ENCODE results near the gene GLIPR1. TPM values are rescaled to one million over a fixed set of nuclear protein-coding genes. Genes with fewer than 3 reads are reported as not detected.
A peak's percentile ranks its signal among the peaks of the same experiment; 100 is the strongest.

The GLIPR1 gene
- total RNA-seq, 1 experiment from 2014 or later = 36.4 TPM

GRCh38 chr12:75487308-75487707, 6.8 kb downstream of the GLIPR1 start:
- Mint-ChIP-seq H3K36me3 (ENCODE audit: insufficient read depth, unreplicated experiment) (peaks cover 23% of the 10 kb centered on the region), H3K9me3 (ENCODE audit: unreplicated experiment) (no peaks in the 10 kb centered on the region), H3K4me3 (ENCODE audit: unreplicated experiment) (no peak overlapping the region), H3K27ac (ENCODE audit: low read depth, unreplicated experiment) (peak overlapping the region; percentile 67), H3K4me1 (ENCODE audit: insufficient read depth, unreplicated experiment) (peaks cover 30% of the 10 kb centered on the region), H3K27me3 (ENCODE audit: insufficient read depth, unreplicated experiment) (no peaks in the 10 kb centered on the region)
- intact Hi-C loops (cut with micrococcal nuclease) = no loop called here
- no peak for TF ChIP-seq CTCF (IDR thresholded peaks at IDR 0.05; ENCODE audit: unreplicated experiment)
- DNase-seq (ENCODE audit: unreplicated experiment) = no peak
- BruUV-seq (replicated peaks) = no TSS peak
- POLR2A ChIA-PET = interaction anchor here (0.6 kb wide), 1 partner anchor 135 kb away, joined by 3 read pairs; no protein-coding TSS in a partner anchor
- CTCF ChIA-PET = interaction anchor here (1.7 kb wide), 1 partner anchor 20 kb away, joined by 4 read pairs; no protein-coding TSS in a partner anchor

GRCh38 chr12:75488553-75488952, 8.0 kb downstream of the GLIPR1 start:
- H3K27me3 Mint-ChIP-seq (ENCODE audit: insufficient read depth, unreplicated experiment) = no peaks in the 10 kb centered on the region
- peak; percentile 26 for TF ChIP-seq CTCF (IDR thresholded peaks at IDR 0.05; ENCODE audit: unreplicated experiment)
- no TSS peak for BruUV-seq (replicated peaks)
- H3K27ac Mint-ChIP-seq (ENCODE audit: low read depth, unreplicated experiment) = no peak overlapping the region
- DNase-seq (ENCODE audit: unreplicated experiment) = peak; percentile 38
- peaks cover 35% of the 10 kb centered on the region for H3K36me3 Mint-ChIP-seq (ENCODE audit: insufficient read depth, unreplicated experiment)
- POLR2A ChIA-PET = interaction anchor here (0.7 to 1.3 kb wide), 2 partner anchors 16 to 97 kb away, joined by 3 read pairs; partner anchors contain the start of gene GLIPR1L2
- no peaks in the 10 kb centered on the region for H3K9me3 Mint-ChIP-seq (ENCODE audit: unreplicated experiment)
- H3K4me1 Mint-ChIP-seq (ENCODE audit: insufficient read depth, unreplicated experiment) = peaks cover 25% of the 10 kb centered on the region
- intact Hi-C loops (cut with micrococcal nuclease) = no loop called here
- no peak overlapping the region for H3K4me3 Mint-ChIP-seq (ENCODE audit: unreplicated experiment)
- CTCF ChIA-PET = interaction anchor here (0.6 to 1.7 kb wide), 3 partner anchors 16 to 106 kb away, joined by 3 to 4 read pairs (median 4); no protein-coding TSS in a partner anchor

- CTCF ChIA-PET = interaction anchor here (0.6 to 1.2 kb wide), 3 partner anchors 15 to 107 kb away, joined by 3 to 4 read pairs (median 4); no protein-coding TSS in a partner anchor
- DNase-seq (ENCODE audit: unreplicated experiment) = no peak
- H3K9me3 Mint-ChIP-seq (ENCODE audit: unreplicated experiment) = no peaks in the 10 kb centered on the region
- intact Hi-C loops (cut with micrococcal nuclease) = no loop called here
- H3K4me1 Mint-ChIP-seq (ENCODE audit: insufficient read depth, unreplicated experiment) = peaks cover 18% of the 10 kb centered on the region
- H3K36me3 Mint-ChIP-seq (ENCODE audit: insufficient read depth, unreplicated experiment) = peaks cover 42% of the 10 kb centered on the region
- H3K4me3 Mint-ChIP-seq (ENCODE audit: unreplicated experiment) = peak overlapping the region; percentile 10
- POLR2A ChIA-PET = interaction anchor here (0.7 to 1.3 kb wide), 4 partner anchors 8 to 98 kb away, joined by 3 to 8 read pairs (median 4); partner anchors contain the start of genes GLIPR1 and GLIPR1L2
- no TSS peak for BruUV-seq (replicated peaks)
- H3K27me3 Mint-ChIP-seq (ENCODE audit: insufficient read depth, unreplicated experiment) = no peaks in the 10 kb centered on the region
- no peak for TF ChIP-seq CTCF (IDR thresholded peaks at IDR 0.05; ENCODE audit: unreplicated experiment)
- H3K27ac Mint-ChIP-seq (ENCODE audit: low read depth, unreplicated experiment) = peak overlapping the region; percentile 33
Measured at GRCh38 chr12:75489187-75489586, 8.6 kb downstream of the GLIPR1 start.

GRCh38 chr12:75489613-75490210, 9.2 kb downstream of the GLIPR1 start:
- Mint-ChIP-seq H3K27me3 (ENCODE audit: insufficient read depth, unreplicated experiment) (no peaks in the 10 kb centered on the region), H3K27ac (ENCODE audit: low read depth, unreplicated experiment) (peak overlapping the region; percentile 33), H3K4me3 (ENCODE audit: unreplicated experiment) (peak overlapping the region; percentile 10), H3K4me1 (ENCODE audit: insufficient read depth, unreplicated experiment) (peaks cover 13% of the 10 kb centered on the region), H3K36me3 (ENCODE audit: insufficient read depth, unreplicated experiment) (peaks cover 43% of the 10 kb centered on the region), H3K9me3 (ENCODE audit: unreplicated experiment) (no peaks in the 10 kb centered on the region)
- POLR2A ChIA-PET = interaction anchor here (0.6 to 1.3 kb wide), 4 partner anchors 9 to 556 kb away, joined by 3 to 8 read pairs (median 4); partner anchors contain the start of genes GLIPR1 and GLIPR1L2
- TF ChIP-seq CTCF (IDR thresholded peaks at IDR 0.05; ENCODE audit: unreplicated experiment) = no peak
- intact Hi-C loops (cut with micrococcal nuclease) = no loop called here
- CTCF ChIA-PET = interaction anchor here (0.6 to 1.2 kb wide), 2 partner anchors 15 to 20 kb away, joined by 3 to 4 read pairs; no protein-coding TSS in a partner anchor
- DNase-seq (ENCODE audit: unreplicated experiment) = peak; percentile 54
- BruUV-seq (replicated peaks) = no TSS peak
